HS-27A (cell line): ENCODE measurements around the gene LAMA5.
A peak's percentile ranks its signal among the peaks of the same experiment; 100 is the strongest.

ENCODE experiments used
- DNase-seq: peaks from one replicate; pipeline ENCODE4 v3.0.0-alpha.2; 2012; ENCODE audit warnings: low read depth, missing footprints

Gene LAMA5, protein sequence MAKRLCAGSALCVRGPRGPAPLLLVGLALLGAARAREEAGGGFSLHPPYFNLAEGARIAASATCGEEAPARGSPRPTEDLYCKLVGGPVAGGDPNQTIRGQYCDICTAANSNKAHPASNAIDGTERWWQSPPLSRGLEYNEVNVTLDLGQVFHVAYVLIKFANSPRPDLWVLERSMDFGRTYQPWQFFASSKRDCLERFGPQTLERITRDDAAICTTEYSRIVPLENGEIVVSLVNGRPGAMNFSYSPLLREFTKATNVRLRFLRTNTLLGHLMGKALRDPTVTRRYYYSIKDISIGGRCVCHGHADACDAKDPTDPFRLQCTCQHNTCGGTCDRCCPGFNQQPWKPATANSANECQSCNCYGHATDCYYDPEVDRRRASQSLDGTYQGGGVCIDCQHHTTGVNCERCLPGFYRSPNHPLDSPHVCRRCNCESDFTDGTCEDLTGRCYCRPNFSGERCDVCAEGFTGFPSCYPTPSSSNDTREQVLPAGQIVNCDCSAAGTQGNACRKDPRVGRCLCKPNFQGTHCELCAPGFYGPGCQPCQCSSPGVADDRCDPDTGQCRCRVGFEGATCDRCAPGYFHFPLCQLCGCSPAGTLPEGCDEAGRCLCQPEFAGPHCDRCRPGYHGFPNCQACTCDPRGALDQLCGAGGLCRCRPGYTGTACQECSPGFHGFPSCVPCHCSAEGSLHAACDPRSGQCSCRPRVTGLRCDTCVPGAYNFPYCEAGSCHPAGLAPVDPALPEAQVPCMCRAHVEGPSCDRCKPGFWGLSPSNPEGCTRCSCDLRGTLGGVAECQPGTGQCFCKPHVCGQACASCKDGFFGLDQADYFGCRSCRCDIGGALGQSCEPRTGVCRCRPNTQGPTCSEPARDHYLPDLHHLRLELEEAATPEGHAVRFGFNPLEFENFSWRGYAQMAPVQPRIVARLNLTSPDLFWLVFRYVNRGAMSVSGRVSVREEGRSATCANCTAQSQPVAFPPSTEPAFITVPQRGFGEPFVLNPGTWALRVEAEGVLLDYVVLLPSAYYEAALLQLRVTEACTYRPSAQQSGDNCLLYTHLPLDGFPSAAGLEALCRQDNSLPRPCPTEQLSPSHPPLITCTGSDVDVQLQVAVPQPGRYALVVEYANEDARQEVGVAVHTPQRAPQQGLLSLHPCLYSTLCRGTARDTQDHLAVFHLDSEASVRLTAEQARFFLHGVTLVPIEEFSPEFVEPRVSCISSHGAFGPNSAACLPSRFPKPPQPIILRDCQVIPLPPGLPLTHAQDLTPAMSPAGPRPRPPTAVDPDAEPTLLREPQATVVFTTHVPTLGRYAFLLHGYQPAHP (N-terminal part only)

DNA sequence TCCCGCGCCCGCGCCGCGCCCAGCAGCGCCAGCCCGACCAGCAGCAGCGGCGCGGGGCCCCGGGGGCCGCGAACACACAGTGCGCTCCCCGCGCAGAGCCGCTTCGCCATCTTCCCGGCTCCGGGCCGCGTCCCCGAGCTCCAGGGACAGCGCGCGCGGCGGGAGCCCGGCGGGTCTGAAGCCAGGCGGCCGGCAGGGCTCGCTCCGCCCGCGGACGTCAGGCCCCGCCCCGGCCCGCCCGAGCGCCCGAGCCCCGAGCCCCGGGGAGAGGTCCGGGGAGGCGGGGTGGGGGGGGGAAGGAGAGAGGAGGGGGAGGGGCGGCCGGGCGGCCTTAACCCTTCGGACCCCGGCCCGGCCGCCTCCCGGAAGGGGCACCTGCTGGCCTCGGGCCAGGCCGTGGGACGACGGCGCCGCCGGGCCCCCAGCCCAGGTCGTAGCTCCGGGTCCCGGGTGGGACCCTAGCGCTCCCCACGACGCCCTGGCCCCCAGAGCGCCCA is at the start of gene LAMA5:
Gene LAMA5, minus strand, starts transcription at position 177 of the 497 bp plus-strand sequence. Its CDS starts 67 bp downstream, at position 110.
- no peak for DNase-seq

DNA sequence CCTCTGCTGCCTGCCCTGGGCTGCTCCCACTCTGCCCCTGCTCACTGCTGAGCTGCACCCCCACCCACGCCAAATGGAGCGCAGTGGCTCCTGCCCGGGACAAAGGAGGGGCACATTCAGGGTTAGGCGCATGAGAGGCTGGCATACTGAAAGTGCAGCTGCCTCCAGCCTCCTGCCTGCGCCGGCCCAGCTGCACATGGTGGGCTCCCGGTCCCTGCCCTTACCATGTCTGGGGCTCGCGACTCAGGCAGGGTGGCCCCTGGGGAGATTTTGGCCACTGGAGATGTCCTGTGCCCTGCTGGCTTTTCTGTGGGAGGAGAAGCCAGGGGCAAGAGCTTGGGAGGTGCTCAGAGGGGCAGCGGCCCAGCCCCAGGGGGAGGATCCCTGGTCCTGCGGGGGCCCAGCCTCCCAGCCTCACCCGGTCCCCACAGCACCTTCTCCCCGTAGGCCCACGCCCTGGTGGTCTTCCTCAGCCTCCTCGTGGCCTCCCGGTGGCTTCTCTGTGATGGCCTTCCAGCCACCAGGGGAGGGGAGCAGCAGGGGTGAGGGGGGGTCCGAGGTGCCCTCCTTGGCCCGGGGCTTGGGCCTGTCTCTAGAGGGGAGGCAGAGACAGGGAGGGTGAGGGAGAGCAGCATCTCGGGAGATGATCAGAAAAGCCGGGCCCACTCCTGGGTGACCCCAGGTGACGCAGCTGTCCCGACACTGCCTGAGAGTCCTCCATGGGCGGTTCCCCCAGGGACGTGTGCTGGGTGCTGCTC is 48.4 kb upstream of the LAMA5 start:
- no peak for DNase-seq

DNA sequence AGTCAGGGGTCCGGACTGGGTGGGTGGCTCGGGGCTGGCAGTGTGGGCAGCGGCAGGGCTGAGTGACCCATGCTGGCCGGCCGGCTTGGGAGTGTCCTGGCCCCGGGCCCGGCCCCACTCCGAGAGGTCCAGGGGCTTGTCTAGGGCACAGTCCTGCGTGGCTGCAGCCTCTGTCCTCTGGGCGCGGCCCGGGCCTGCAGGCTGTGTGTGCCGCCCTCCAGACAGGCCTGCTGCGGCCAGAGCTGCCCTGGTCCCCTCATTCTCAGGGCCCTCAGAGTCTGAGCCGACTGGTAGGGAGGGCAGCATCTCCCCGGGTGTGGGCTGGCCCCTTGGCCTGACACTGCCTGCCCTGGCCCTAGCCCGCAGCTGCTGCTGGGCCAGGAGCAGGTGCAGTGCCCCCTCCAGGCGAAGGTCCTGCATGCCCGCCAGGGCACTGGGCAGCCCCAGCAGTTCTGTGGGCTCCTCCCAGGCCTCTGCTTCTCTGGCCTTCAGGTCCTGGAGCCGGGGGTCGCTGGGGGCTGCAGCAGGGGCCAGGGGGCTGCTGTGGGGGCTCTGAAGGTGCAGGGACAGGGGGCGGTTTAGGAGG is 46.9 kb upstream of the LAMA5 start:
- no peak for DNase-seq

DNA sequence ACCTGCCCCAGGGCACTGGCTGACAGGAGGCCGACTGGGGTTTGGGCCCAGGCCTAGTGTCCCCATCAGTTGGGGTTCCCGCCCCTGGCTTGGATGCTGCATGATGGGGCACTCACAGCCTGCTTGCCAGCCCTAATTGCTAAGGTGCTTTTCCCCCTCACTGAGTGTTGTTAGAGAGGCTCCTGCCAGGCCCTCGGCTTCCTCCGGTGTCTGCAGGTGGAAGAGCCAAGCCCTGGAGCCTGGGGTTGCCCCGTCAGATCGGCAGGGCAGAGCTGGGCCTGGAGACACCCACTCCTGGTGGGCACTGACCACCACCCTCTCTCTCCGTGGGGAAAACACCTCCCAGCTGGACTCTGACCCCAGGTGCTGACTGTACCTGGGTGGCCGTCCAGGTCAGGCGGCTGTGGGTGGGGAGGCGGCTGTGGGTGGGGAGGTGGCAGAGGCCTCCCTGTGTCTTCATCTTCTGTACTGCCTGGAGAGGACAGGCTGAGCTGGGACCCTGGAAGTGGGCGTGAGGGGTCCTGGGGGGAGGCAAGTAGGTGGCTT is 46.0 kb upstream of the LAMA5 start:
- no peak for DNase-seq

DNA sequence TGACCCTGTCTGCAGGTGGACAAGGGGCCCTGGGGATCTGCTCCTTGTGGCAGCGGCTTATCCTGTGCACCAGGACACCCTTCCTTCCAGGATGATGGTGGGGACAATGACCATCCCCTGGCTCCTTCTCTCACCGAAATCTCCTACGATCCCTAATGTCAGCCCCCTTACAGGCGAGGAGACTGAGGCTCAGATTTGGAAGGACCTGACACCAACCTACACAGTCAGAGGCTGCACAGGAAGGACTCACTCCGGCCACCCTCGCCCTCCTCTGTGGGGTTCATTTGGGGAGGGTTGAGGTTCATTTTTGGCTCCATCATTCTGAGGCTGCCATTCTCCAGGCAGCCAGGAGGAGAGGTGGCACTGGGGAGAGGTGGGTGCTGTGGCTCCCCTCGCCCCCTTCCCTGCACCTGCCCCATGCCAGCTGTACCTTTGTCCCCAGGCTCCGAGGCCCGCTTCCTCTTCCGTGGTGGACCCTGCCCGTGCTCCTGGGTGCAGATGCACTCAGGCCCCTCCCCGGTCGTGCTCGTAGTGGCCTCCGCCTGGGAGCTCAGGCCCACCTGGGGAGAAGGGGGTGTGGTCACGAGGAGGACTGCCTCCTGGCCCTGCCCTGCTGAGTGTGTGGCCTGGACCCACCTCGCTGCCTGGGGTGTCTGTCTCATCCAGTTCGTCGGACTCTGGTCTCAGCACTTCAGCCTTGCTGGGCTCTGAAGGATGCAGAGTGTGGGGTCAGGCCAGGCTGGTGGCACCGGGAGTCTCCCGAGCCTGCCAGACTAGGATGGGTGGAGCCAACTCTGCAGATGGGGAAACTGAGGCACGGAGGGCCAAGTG is 45.3 kb upstream of the LAMA5 start:
- DNase-seq: no peak

DNA sequence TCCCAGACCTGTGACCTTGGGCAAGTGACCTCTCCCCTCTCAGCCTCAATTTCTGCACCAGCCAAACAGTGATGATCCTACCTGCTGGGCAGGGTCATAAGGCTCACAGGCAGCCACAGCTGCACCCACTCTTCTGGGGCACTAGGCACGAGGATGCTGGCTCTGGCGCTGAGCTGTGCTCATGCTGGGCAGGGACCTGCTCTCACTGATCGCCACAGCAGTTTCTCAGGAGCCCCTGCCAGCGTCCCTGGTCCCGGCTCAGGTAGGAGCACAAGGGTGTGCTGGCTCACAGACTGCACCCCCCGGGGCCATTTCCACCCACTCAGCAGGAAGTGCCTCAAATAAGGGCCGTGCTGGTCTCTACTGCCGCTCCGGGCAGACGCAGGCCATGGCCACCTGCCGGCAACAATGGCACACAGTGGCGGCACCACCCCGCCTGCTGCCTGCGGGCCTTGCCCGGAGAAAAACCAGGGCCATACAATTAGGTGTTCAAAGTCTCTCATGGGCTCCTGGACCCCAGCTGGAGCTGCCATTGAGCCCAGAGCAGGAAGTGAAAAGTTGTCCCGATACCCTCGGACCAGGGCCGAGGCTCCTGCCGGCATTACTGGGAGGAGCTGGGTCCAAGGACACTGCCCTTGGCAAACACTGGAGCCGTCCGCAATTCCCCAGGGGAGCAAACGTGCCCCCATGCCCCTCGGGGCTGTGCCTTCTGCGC is 44.5 kb upstream of the LAMA5 start:
- no peak for DNase-seq

DNA sequence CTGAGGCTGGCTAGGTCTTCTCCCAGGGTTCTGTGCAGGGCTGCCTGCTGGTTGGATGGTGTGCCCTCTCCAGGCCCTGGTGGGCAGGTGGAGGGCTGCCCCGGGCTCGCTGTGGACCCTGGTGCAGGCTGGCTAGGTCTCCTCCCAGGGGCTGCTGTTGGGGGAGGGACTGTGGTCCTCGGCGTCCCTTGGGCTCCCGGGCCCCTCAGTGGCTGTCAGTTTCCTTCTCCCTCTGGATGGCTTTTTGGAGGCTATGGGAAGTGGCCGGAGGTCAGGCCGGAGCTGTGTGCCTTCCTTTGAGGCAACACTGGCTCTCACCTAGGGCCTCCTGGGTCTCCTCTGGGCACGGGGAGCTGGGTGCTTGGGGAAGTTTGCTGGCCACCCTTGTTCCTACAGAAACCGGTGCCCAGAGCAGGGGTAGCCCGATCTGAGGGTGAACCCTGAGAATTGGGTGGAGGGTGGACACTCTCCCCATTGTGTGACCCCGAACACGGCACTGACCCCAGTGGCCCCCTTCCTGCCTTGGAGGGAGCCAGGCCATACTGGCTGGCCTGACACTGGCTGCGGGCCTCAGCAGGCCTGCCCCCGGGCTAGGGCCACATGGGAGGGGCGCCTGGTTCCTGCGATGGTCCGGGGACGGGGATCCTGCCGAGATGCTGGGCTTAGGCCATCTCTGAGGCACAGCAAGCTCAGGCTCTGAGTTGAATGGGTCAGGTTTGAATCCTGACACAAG is 43.8 kb upstream of the LAMA5 start:
- DNase-seq: no peak

DNA sequence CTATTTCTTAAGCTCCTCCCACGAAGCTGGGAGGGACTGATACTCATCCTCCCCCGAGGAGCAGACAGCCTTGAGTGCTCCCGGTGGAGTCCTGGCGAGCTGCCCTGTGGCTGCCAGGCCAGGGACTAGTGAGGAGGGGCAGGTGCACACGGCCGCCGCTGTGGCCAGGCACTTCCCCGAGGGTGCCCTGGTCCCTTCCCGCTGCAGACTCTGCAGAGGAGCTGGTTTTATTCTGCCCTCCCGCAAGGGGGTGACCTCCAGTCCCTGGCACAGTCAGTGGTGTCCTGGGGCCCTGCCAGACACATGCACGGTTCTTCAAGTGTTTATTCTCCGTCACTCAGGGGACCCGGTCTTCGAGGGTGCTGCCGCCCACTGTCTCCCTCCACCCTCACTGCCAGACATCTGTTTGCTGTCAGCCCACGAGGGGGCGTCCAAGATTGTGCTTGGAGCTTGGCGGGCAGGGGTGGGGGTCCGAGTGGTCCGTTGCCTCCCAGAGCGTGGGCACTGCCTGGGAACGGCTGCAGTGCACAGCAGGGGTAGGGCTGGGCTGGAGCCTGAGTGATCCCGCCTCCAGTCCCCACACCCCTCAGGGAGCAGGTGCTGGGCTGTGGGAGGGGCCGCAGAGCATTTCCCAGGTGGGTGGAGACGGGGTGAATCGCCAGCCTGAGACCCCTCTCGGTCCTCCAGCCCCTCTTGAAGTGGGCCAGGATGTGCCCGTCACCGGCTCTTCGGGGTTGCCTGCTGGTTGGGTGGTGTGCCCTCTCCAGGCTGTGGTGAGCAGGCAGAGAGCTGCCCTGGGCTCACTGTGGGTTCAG is 43.0 kb upstream of the LAMA5 start:
- no peak for DNase-seq

DNA sequence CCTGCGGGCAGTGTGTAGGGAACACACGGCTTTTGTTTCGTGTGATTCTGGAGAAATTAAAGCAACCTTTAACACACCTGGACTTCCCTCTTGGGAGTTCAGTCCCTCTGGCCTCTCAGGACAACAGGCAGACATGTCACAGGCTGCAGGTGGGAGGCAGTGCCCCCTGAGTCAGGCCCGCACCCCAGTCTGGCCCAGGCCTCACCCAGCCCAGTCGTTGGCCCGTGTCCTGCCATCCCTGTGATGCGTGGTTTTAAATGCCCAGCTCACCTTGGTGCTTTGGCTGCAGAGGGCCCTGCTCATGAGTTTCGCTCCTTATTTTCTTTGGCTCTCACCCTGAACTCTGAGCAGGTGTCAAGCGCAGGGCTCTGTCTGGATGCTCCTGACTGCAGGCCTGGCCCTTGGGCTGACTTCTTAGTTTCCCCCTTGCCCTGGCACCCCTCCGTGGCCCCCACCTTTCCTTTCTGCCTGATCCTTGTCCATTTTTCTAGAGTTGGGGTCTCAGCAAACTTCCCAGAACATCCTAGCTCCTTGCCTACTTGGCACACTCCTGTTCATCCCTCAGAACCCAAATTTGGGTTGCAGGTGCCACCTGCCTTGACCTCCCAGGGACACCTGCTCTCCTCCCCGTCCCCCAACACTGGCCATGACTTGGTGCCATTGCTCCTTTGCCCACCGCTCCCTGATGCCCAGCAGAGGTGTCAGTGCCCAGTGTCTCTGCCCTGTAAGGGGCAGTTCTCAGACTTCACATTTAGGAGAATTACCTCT is 42.2 kb upstream of the LAMA5 start:
- DNase-seq: no peak

DNA sequence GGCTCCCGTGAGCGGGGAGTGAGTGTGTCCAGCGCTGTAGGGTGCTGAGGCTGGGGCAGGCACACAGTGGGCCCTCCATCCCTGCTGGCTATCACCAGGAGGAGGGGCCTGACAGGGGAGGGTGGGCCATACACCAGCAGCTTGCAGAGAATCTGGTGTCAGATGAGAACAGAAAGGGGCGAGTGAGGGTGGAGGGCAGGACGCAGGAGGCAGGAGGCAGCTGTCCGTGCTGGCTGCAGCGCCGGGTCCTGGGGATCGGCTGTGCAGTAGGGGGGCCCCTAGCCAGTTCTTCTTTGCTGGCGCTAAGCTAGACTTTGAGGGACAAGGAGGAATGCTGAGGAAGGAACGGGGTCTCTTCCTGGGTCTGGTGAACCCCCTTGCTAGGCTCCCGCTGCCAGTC is 41.5 kb upstream of the LAMA5 start:
- DNase-seq: no peak

DNA sequence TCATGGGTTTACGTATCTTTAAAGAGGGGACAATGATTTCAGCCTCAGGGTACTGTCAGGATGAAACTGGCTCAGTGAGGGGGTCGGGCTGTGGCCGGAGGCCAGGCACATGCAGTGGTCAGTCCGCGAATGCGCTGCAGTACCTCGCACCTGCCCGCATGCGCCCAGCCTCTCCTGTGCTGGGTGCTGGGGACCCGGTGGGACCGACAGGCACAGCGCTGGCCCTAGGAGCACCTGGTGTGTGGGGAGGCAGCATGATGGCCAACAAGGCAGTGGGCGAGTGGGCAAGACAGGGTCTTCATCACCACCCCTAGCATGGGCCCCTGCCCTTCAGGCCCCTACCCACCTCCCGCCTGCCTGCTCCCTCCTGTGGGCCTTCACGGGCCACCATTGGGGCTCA is 40.9 kb upstream of the LAMA5 start:
- DNase-seq: no peak

DNA sequence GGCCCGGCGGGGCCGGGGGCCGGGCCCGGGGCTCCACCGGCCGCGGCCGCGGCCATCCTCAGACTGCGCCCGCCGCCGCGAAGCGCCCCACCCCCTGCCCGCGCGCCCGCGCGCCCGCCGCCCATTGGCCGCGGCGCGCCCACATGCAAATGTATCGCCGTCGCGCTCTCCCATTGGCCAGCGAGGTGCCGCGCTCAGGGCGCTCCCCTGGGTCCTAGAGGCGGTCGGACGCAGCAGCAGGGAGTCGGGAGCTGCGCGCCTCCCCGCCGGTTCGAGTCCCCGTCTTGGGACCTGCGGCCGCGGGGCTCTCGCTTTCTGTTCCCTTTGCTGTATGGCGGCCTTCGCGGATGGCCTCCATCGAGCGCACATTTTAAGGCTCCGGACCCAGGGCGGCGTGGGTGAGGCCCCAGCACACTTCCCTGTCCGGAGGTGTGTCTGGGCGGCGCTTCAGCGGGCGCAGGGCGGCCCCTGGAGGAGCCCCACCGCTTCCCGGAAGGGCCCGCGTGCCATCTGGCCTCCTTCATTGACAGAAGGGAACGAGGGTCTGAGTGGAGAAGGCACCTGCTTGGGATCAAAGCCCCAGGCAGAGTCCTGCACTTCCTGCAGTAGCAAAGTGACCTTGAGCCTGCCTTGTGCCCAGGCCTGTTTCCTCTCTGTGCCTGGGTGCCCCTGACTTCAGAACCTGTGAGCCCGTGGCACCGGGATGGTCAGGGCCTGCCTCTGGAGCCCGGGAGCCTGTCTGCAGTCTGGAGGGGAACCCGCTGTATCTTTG is 40.3 kb upstream of the LAMA5 start, which contains the start of gene CABLES2:
Gene CABLES2, minus strand, starts transcription at position 65 of the 772 bp plus-strand sequence. Its CDS starts 9 bp downstream, at position 56.
- peak; percentile 71 for DNase-seq

DNA sequence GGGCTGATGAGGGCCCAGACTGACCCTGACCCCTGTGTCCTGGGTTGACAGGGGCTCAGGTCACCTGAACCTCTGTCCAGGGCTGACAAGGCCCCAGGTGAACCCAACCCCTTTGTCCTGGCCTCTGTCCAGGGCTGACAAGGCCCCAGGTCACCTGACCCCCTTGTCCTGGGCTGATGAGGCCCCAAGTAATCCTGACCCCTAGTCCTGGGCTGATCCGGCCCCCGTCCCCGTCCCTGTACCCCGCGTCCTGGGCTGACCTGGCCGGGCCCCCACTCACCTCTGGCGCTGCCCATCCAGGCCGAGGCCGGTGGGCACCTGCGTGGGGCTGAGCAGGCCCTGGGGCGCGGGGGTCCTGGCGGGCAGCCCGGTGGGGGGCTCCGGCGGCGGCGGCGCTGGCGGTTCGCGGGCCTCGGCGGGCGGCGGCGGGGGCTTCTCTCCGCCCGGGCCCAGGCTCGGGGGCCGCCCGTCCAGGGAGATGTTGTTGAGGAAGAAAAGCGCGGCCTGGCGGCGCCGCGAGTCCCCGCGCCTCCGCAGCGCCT is 39.6 kb upstream of the LAMA5 start:
- no peak for DNase-seq

DNA sequence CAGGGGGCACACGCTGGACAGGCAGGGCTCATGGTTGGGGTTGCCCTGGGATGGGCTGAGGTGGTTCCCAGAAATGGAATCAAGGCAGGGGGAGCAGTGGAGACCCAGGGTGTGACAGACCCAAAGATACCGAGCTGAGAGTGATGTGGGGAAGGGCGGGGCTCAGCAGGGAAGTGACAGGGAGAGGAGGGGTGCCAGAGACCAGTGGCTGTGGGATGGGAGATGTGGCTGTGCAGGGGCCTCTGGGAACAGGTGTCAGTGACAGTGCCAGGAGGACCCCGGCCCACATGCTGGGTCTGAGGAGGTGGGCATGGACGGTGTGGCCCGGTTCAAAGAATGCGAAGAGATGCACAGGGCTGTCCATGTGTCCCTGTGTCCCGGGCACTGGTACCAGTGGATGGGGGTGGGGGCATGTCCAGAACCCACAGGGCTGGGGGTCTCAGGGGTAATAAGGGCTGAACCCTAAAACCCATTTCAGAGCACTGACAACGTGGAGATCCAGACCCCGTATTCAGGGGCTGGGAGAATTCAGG is 38.9 kb upstream of the LAMA5 start:
- no peak for DNase-seq
